Hematopoietic multipotent progenitor cell treated with erythropoietin and hydrocortisone succinate and interleukin-3 and kit ligand, for 17 days (in vitro differentiated cells): ENCODE data around the gene ZFP30.

Experiments used
- DNase-seq: peaks from one replicate; pipeline ENCODE4 v3.0.0-alpha.2; 2015; ENCODE audit warnings: low spot score

The ZFP30 gene

DNA sequence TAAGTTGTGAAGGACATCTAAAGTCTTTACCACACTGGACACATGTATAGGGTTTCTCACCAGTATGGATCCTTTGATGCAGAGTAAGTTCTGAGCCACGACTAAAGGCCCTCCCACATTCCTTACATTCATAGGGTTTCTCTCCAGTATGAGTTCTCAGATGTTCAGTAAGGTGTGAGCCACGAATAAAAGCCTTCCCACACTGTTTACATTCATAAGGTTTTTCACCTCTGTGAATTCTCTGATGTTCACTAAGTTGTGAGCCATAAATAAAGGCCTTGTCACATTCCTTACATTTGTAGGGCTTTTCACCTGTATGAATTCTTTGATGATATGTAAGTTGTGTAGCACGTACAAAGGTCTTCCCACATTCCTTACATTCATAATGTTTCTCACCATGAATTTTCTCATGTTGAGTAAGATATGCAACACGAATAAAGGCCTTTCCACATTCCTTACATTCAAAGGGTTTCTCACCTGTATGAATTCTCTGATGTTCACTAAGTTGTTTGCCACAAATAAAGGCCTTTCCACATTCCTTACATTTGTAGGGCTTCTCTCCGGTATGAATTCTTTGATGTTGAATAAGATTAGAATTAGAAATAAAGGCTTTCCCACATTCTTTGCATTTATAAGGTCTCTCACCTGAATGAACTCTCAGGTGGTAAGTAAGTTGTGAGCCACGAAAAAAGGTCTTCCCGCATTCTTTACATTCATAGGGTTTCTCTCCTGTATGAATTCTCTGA is 90.5 kb downstream of the ZFP30 start:
- DNase-seq: no peak
